Measurements from ENCODE around the gene MZF1.
"Not testable (repeated sequence)": the region's sequence is repeated elsewhere in the genome, so short reads cannot be mapped to it uniquely, and the experiment has no call there.

Gene MZF1

DNA sequence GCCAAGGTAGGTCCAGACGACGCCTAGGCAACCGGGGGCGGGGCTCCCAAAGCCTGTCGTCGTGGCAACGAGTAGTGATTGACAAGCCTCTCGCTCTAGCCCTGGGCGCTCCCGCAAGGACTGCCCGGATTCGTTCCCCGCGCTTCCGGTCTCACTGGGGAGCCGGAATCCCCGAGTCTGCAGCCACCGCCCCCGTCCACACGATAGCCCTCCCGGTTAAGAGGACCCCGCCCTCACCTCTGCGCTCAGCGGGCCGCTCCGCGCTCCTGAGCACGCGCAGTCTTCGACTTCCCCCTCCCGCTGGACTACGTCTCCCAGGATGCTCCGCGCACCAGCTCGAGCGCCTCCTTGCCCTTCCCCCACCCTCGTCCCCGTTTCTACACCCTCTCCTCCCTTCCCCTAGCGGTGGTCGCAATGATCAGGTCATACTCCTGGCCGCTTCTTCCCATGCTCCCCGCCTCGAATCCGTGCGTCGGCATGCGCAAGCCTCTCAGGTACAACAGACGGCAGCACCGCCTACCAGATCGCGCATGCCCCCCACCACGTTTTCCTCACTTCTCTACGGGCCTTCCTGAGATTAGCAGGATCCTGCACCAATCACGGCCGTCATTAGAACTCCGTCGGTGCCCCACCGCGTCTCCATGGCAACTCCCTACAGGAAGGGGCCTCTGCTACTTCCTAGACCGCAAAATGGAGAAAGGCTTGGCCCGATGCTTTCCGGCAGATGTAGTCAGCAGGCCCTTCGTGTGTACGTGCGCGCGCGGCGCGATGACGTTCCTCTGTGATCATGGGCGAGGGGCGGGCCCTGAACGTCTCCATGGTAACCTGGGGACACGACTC, at the start of gene MZF1:
Gene MZF1, minus strand, starts transcription at position 518 of the 840 bp plus-strand sequence. CDS start 1,946 bp downstream, outside the sequence.
- peak; percentile 100 for DNase-seq

DNA sequence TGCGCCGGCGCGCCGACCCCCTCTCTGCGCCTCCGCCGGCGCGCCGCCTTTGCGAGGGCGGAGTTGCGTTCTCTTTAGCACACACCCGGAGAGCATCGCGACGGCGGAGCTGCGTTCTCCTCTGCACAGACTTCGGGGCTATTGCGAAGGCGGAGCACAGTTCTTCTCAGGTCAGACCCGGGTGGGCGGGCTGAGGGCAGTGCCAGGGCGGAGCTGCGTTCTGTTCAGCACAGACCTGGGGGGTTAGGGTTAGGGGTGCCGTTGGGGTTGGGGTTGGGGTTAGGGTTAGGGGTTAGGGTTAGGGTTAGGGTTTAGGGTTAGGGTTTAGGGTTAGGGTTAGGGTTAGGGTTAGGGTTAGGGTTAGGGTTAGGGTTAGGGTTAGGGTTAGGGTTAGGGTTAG, 34.1 kb upstream of the MZF1 start:
- DNase-seq = peak in 1 of 2 donors; percentile 27

- not testable (repeated sequence) for DNase-seq
Measured at GRCh38 chr19:58606251-58606896, 33.2 kb upstream of the MZF1 start.

DNA sequence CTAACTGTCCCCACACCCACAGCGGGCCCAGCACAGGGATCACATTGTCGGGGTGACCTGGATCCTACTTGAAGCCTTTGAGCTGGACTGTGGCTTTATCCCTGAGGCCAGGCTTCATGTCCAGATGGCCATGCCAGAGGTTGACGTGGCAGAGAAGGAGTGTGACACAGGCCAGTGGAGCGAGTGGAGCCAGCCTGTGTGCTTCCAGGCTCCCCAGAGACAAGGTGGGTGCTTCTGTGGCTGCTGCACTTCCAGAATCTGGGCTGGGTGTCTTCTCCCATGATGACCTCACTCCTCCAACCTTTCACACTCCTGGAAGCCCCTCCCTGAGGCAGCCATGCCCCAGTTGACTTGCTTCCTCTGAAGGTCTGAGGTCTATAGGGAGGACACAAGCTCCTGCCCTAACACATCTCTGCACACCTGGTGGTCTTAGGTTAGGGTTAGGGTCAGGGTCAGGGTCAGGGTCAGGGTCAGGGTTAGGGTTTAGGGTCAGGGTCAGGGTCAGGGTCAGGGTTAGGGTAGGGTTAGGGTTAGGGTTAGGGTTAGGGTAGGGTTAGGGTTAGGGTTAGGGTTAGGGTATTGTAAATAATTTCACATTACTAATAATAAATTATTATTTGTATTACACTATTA, 13.1 kb upstream of the MZF1 start:
- no peak for DNase-seq

DNA sequence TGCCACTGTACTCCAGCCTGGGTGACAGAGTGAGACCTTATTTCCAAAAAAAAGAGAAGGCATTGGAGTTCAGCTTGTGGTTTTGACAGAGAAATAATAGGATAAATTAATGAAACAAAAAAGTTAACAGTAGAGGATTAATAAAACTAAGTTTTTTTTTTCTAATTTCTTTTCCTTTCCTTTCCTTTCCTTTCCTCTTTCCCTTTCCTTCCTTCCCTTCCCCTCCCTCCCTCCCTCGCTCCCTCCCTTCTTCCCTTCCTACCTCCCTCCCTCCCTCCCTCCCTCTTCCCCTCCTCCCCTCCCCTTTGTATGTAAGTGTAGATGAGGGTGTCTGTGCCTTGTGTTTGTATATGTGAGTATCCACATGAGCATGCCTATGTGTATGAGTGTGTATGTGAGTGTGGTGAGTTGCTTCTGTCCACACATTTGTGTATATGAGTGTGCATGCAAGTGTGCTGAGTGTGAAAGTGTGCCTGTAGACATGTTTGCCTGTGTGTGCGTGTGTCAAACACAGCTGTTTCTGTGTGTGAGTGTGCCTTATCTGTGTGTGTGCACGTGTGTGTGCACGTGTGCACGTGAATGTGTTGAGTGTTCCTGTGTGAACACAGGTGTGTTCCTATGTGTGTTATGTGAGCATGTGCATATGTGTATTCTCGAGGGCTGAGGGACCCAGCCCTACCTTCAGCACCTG, 12.5 kb upstream of the MZF1 start:
- no peak for DNase-seq

- DNase-seq = no peak
Measured at GRCh38 chr19:58584498-58585441, 11.6 kb upstream of the MZF1 start.

- DNase-seq = no peak
Measured at GRCh38 chr19:58582985-58583384, 9.8 kb upstream of the MZF1 start.

- peak; percentile 90 to 91 for DNase-seq
Measured at GRCh38 chr19:58581227-58582141, 8.3 kb upstream of the MZF1 start.

- DNase-seq = no peak
Measured at GRCh38 chr19:58579473-58580142, 6.5 kb upstream of the MZF1 start.

DNA sequence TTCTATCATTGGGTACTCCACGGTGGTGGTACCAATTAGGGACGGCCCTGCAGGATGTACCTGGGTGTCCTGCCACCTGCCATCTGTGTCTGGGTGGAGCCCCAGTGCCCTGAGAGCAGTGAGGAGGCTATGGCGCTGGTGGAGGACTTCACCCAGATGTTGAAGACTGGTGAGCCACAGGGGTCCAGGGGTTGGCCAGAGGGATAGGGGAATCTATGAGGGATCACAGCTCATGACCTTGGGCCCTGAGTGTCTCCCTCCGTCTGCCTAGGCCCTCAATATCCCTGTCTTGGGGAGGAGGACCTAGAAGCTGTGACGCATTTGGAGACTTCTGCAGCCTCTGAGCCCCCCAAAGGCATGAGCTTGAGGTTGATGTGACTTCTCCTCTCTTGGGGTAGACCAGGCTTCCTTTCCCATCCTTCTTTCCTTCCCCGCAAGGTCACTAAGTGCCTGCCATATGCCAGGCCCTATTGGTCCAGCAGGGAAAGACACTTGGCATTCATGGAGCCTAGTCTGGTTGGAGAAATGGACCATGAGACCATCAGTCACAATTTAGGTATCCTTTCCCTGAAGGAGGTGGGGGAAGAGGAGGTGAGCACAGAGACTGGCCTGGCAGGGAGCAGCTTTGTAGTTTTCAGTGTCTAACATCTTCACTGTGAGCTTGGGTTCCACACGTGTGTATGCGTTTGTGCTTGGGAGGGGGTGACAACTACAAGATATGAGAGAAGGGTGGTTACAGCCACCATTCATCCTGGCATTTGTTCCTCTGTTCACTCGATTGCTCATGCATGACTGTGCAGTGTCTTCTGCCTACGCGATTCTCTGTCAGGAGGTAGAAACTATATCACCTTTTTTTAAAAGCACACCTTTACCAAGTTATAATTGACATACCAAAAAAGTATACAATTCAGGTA, 5.1 kb upstream of the MZF1 start:
- DNase-seq = no peak

DNA sequence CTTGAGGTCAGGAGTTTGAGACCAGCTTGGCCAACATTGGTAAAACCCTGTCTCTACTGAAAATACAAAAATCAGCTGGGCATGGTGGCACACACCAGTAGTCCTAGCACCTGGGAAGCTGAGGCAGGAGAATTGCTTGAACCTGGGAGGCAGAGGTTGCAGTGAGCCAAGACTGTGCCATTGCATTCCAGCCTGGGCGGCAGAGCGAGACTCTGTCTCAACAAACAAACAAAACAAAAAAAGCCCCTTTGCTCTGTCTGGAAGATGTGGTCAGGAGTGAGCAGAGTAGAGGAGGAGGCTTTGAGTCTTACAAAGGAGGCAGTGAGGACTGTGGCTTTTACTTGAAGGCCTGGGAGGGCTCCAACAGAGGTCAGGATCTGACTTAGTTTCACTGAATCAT, 4.4 kb upstream of the MZF1 start:
- not testable (repeated sequence) for DNase-seq

DNA sequence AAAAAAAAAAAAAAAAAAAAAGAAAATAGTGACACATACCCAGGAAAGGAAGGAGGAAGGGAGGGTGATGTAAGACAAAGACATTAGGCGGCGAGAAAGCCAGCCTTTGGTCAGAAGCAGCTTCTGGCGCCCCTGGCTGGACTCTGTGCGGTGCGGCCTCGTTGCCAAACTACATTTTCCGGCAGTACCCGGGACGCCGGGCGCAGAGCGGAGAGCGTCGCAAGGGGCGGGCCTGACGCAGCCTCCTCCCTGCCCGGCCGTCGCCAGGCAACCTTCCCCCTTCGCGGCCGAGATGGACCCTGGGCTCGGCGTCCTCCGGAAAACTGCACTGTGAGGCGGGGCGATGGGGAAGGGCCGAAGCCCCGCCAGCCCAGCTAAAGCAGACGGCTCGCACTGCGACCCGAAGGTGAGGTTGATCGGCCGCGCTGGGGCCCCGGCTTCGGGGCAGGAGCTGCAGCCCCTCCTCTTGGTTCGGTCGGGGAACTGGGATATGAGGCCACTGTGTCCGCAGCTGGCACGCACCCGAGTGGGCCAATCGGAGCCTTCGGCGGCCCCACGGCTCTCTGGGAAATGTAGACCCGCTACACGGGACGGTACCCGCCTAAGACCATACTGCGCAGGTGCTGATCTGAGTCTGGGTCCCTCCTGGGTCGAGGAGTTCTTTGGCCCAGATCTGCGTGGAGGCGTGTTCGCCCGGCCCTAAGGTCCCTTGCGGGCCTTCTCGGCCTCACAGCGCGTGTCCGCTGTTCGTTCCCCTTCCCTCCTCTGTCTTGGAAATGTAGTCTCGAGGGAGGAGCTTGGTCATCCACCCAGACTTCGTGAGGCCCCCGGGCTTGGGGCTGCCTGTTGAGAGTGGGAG, 2.3 kb upstream of the MZF1 start:
- peak; percentile 85 to 89 for DNase-seq

DNA sequence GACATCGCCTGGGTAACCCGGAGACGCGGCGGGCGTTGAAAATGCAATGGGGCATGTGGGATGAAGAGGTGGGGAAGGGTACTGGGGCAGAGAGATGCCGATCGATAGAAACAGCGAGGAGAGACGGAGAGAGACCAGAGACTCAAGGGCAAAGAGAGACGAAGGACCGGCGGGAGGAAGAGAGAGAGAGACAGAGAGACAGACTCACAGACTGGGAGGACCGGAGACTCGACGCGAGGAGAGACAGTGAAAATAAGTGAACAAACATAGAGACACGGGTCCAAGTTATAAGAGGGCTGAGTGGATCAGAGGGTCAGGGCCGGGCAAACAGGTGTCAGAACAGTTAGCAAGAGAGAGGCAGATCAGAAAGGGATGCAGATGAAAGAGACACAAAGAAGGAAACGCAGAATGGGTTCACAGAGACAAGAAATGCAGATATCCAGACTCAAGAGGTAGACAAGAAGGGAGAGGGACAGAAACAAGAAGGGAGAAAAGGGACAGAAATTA, 576 bp upstream of the MZF1 start:
- no peak for DNase-seq

GRCh38 chr19:58572026-58572817, 913 bp downstream of the MZF1 start:
- no peak for DNase-seq

- DNase-seq = no peak
Measured at GRCh38 chr19:58571575-58571947, 1.6 kb downstream of the MZF1 start.

DNA sequence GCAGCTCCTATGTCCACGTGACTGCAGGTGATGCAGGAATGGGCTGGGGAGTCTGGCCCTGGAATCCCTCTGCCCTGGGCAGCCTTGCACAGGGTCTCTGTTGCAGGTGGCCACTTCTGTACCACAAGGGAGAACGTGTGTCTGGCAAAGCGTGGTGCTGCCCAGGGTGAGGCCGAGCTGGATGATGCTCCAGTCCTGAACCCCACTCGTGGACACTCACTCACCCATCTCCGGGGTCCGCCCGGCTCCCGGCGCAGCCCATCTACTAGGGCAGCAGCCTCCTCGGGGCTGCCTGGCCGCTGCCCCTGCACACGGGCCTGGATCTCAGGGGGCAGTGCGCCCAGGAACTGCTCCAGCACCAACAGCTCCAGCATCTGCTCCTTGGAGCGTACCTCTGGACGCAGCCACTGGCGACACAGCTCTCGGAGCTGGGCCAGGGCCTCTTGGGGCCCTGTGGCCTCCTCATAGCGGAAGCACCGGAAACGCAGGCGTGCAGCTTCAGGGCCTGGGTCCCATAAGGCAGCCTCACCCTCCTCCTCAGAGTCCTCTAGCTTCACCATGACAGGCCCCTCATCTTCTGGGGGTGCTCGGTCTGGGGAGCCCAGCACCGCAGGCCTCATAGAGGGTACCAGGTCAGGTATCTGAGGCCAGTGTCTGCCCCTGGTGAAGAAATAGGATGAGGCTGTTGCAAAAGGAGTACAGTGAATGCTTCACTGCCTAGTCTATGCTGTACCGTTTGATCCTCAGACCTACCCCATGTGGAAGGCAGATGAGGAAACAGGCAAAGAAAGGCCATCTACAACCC, 2.2 kb downstream of the MZF1 start:
- no peak for DNase-seq
